ENCODE data around the gene PPP5C. TPM values are rescaled to one million over a fixed set of nuclear protein-coding genes. Genes with fewer than 3 reads are reported as not detected.

Gene PPP5C
- total and polyA plus RNA-seq, 9 of the 15 experiments (the other 6 are each of a cell fraction or from before 2014, with no cell fraction given): 1.9 to 166 (median 108) TPM

DNA sequence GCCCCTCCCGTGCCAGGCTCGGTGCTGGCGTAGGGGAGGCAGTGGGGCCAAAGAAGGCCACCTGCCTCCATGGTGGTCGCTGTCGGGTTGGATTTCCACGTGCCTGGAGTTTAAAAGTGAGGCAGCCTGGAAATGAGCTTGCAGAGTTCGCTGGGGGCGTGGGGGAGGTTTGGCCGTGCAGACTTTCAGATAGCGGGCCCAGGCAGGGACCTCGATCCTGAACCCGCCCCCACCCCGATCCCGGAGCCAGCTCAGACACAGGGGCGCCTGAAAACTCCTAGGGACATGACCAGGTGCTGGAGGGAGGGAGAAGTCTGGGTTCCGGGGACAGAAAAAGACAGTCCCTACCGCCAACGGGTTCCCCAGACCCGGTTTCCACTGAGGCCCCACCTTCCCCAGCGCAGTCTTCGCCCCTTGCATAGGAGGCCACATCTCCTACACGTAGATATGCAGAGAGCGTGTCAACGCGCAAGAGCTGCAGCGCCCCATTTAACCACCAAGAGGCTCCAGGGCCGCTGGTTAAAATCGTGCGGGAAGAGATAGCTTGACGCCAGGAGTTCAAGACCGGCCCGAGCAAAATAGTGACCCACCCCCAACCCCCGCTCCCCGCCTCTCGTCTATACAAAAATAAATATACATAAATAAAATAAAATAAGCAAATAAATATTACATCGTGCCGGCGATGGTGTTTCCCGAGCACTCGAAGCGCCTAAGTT, 58.0 kb downstream of the PPP5C start (continued):
- TF ChIP-seq, protein P1, sequence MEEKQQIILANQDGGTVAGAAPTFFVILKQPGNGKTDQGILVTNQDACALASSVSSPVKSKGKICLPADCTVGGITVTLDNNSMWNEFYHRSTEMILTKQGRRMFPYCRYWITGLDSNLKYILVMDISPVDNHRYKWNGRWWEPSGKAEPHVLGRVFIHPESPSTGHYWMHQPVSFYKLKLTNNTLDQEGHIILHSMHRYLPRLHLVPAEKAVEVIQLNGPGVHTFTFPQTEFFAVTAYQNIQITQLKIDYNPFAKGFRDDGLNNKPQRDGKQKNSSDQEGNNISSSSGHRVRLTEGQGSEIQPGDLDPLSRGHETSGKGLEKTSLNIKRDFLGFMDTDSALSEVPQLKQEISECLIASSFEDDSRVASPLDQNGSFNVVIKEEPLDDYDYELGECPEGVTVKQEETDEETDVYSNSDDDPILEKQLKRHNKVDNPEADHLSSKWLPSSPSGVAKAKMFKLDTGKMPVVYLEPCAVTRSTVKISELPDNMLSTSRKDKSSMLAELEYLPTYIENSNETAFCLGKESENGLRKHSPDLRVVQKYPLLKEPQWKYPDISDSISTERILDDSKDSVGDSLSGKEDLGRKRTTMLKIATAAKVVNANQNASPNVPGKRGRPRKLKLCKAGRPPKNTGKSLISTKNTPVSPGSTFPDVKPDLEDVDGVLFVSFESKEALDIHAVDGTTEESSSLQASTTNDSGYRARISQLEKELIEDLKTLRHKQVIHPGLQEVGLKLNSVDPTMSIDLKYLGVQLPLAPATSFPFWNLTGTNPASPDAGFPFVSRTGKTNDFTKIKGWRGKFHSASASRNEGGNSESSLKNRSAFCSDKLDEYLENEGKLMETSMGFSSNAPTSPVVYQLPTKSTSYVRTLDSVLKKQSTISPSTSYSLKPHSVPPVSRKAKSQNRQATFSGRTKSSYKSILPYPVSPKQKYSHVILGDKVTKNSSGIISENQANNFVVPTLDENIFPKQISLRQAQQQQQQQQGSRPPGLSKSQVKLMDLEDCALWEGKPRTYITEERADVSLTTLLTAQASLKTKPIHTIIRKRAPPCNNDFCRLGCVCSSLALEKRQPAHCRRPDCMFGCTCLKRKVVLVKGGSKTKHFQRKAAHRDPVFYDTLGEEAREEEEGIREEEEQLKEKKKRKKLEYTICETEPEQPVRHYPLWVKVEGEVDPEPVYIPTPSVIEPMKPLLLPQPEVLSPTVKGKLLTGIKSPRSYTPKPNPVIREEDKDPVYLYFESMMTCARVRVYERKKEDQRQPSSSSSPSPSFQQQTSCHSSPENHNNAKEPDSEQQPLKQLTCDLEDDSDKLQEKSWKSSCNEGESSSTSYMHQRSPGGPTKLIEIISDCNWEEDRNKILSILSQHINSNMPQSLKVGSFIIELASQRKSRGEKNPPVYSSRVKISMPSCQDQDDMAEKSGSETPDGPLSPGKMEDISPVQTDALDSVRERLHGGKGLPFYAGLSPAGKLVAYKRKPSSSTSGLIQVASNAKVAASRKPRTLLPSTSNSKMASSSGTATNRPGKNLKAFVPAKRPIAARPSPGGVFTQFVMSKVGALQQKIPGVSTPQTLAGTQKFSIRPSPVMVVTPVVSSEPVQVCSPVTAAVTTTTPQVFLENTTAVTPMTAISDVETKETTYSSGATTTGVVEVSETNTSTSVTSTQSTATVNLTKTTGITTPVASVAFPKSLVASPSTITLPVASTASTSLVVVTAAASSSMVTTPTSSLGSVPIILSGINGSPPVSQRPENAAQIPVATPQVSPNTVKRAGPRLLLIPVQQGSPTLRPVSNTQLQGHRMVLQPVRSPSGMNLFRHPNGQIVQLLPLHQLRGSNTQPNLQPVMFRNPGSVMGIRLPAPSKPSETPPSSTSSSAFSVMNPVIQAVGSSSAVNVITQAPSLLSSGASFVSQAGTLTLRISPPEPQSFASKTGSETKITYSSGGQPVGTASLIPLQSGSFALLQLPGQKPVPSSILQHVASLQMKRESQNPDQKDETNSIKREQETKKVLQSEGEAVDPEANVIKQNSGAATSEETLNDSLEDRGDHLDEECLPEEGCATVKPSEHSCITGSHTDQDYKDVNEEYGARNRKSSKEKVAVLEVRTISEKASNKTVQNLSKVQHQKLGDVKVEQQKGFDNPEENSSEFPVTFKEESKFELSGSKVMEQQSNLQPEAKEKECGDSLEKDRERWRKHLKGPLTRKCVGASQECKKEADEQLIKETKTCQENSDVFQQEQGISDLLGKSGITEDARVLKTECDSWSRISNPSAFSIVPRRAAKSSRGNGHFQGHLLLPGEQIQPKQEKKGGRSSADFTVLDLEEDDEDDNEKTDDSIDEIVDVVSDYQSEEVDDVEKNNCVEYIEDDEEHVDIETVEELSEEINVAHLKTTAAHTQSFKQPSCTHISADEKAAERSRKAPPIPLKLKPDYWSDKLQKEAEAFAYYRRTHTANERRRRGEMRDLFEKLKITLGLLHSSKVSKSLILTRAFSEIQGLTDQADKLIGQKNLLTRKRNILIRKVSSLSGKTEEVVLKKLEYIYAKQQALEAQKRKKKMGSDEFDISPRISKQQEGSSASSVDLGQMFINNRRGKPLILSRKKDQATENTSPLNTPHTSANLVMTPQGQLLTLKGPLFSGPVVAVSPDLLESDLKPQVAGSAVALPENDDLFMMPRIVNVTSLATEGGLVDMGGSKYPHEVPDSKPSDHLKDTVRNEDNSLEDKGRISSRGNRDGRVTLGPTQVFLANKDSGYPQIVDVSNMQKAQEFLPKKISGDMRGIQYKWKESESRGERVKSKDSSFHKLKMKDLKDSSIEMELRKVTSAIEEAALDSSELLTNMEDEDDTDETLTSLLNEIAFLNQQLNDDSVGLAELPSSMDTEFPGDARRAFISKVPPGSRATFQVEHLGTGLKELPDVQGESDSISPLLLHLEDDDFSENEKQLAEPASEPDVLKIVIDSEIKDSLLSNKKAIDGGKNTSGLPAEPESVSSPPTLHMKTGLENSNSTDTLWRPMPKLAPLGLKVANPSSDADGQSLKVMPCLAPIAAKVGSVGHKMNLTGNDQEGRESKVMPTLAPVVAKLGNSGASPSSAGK (IDR thresholded peaks at IDR 0.05): no peak; the same call in none of the 2 replicates
- TF ChIP-seq CXXC5 (CRISPR knock-in tag; IDR thresholded peaks at IDR 0.05) (peak; percentile 53), YY1 (IDR thresholded peaks at IDR 0.05; ENCODE audit: borderline replicate concordance in 1 of 3, control insufficient read depth in 1 of 3, extremely low read depth in 1 of 3, insufficient read depth in 3 of 3, insufficient read length in 1 of 3, insufficient replicate concordance in 2 of 3, low read depth in 1 of 3, low read length in 2 of 3) (peak in 1 of 3 experiments; percentile 17), RBFOX2 (IDR thresholded peaks at IDR 0.05; ENCODE audit: low read depth, low read length) (peak; percentile 44; the same call in 1 of the 2 replicates), CBX3 (IDR thresholded peaks at IDR 0.05; ENCODE audit: borderline replicate concordance in 1 of 2, low read length in 2 of 2) (0 out of 3 replicates have a peak, but pooled peaks of 1 of the 2 experiments have one; percentile 18), HCFC1 (IDR thresholded peaks at IDR 0.05; ENCODE audit: low read depth, low read length) (no peak; the same call in 1 of the 2 replicates), ZNF699 (CRISPR knock-in tag; IDR thresholded peaks at IDR 0.05; ENCODE audit: insufficient replicate concordance) (no peak)
- TF ChIP-seq, protein P2, sequence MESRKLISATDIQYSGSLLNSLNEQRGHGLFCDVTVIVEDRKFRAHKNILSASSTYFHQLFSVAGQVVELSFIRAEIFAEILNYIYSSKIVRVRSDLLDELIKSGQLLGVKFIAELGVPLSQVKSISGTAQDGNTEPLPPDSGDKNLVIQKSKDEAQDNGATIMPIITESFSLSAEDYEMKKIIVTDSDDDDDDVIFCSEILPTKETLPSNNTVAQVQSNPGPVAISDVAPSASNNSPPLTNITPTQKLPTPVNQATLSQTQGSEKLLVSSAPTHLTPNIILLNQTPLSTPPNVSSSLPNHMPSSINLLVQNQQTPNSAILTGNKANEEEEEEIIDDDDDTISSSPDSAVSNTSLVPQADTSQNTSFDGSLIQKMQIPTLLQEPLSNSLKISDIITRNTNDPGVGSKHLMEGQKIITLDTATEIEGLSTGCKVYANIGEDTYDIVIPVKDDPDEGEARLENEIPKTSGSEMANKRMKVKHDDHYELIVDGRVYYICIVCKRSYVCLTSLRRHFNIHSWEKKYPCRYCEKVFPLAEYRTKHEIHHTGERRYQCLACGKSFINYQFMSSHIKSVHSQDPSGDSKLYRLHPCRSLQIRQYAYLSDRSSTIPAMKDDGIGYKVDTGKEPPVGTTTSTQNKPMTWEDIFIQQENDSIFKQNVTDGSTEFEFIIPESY (CRISPR knock-in tag; IDR thresholded peaks at IDR 0.05): 0 out of 2 replicates have a peak, but pooled peaks have one; percentile 9
- TF ChIP-seq, protein P3, sequence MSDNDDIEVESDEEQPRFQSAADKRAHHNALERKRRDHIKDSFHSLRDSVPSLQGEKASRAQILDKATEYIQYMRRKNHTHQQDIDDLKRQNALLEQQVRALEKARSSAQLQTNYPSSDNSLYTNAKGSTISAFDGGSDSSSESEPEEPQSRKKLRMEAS (CRISPR knock-in tag; IDR thresholded peaks at IDR 0.05): peak; percentile 63; the same call in 1 of the 2 replicates
